ENCODE results near the gene INSYN2B. TPM values are rescaled to one million over a fixed set of nuclear protein-coding genes. Genes with fewer than 3 reads are reported as not detected.

INSYN2B gene
- total RNA-seq, 1 experiment from 2014 or later: 1.5 TPM

- no peaks in the 10 kb centered on the region for H3K79me2 ChIP-seq (ENCODE audit: low read length)
- no peak overlapping the region for H3K9ac ChIP-seq (ENCODE audit: low read length)
- TF ChIP-seq CTCF (conservative IDR thresholded peaks at IDR 0.05; ENCODE audit: low read depth, low read length) (no peak), EZH2phosphoT487 (IDR thresholded peaks at IDR 0.05; ENCODE audit: borderline replicate concordance, low read length) (no peak), EZH2 (IDR thresholded peaks at IDR 0.05; ENCODE audit: low read length, unreplicated experiment) (no peak)
- no peaks in the 10 kb centered on the region for H3K4me1 ChIP-seq (ENCODE audit: insufficient read depth, low read length)
- H2AFZ ChIP-seq (ENCODE audit: low read length): no peak overlapping the region
- no peaks in the 10 kb centered on the region for H4K20me1 ChIP-seq (ENCODE audit: low read length)
- DNase-seq: peak; percentile 12
- ChIA-PET CTCF (no interaction called here), POLR2A (ENCODE audit: unreplicated experiment) (no interaction called here)
- no peaks in the 10 kb centered on the region for H3K27me3 ChIP-seq (ENCODE audit: low read length)
- H3F3A ChIP-seq (ENCODE audit: low read length, unreplicated experiment): no peaks in the 10 kb centered on the region
- no peak overlapping the region for H3K4me3 ChIP-seq (ENCODE audit: low read length)
- no peaks in the 10 kb centered on the region for H3K9me3 ChIP-seq (ENCODE audit: low read length)
- intact Hi-C loops (cut with micrococcal nuclease): loop anchor here (5.0 to 10.0 kb wide), 2 partner anchors 164 to 208 kb away; no protein-coding TSS in a partner anchor
- no TSS peak for BruUV-seq (replicated peaks)
- H3K9me2 ChIP-seq (replicated peaks; ENCODE audit: low read length): no peaks in the 10 kb centered on the region
- H3K27ac ChIP-seq (ENCODE audit: low read length): no peak overlapping the region
- H3K4me2 ChIP-seq (ENCODE audit: low read length): no peak overlapping the region
- no peaks in the 10 kb centered on the region for H3K36me3 ChIP-seq (ENCODE audit: low read depth, low read length)
- no peak for ATAC-seq
Measured at GRCh38 chr5:169910393-169910792, 69.9 kb downstream of the INSYN2B start.

DNA sequence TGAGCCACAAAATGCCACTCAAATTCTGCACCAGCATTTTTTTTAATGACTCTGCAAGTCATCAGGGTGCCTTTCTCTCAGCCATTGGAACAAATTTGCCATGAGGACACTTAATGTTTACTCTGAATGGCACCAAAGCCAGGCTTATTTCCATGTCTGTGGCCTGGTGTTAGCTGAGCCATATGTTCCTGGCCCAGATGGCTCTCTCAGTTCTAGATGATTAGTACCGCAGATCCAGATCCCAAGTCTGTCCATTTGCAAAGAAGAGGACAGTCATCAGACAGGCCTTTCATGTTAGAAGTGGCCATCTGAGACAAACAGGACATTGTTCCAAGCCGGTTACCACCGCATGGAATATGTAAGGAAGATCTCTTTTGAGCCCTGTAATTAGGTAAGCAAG lies 70.3 kb downstream of the INSYN2B start:
- ATAC-seq (no peak), DNase-seq (no peak)
- ChIA-PET POLR2A (ENCODE audit: unreplicated experiment) (no interaction called here), CTCF (no interaction called here)
- no peaks in the 10 kb centered on the region for H3F3A ChIP-seq (ENCODE audit: low read length, unreplicated experiment)
- H3K9me2 ChIP-seq (replicated peaks; ENCODE audit: low read length): no peaks in the 10 kb centered on the region
- H3K36me3 ChIP-seq (ENCODE audit: low read depth, low read length): no peaks in the 10 kb centered on the region
- no peaks in the 10 kb centered on the region for H3K9me3 ChIP-seq (ENCODE audit: low read length)
- H3K79me2 ChIP-seq (ENCODE audit: low read length): no peaks in the 10 kb centered on the region
- H2AFZ ChIP-seq (ENCODE audit: low read length): no peak overlapping the region
- no peak overlapping the region for H3K27ac ChIP-seq (ENCODE audit: low read length)
- no peaks in the 10 kb centered on the region for H4K20me1 ChIP-seq (ENCODE audit: low read length)
- no peak overlapping the region for H3K9ac ChIP-seq (ENCODE audit: low read length)
- no peaks in the 10 kb centered on the region for H3K4me1 ChIP-seq (ENCODE audit: insufficient read depth, low read length)
- TF ChIP-seq EZH2phosphoT487 (IDR thresholded peaks at IDR 0.05; ENCODE audit: borderline replicate concordance, low read length): no peak
- TF ChIP-seq EZH2 (IDR thresholded peaks at IDR 0.05; ENCODE audit: low read length, unreplicated experiment): no peak
- TF ChIP-seq CTCF (conservative IDR thresholded peaks at IDR 0.05; ENCODE audit: low read depth, low read length): no peak
- intact Hi-C loops (cut with micrococcal nuclease): loop anchor here (5.0 to 10.0 kb wide), 2 partner anchors 165 to 208 kb away; no protein-coding TSS in a partner anchor
- no peak overlapping the region for H3K4me2 ChIP-seq (ENCODE audit: low read length)
- no peaks in the 10 kb centered on the region for H3K27me3 ChIP-seq (ENCODE audit: low read length)
- no TSS peak for BruUV-seq (replicated peaks)
- H3K4me3 ChIP-seq (ENCODE audit: low read length): no peak overlapping the region

- Histone ChIP-seq H4K20me1 (ENCODE audit: low read length) (no peaks in the 10 kb centered on the region), H2AFZ (ENCODE audit: low read length) (no peak overlapping the region), H3K4me1 (ENCODE audit: insufficient read depth, low read length) (no peaks in the 10 kb centered on the region), H3K27me3 (ENCODE audit: low read length) (no peaks in the 10 kb centered on the region), H3K9me3 (ENCODE audit: low read length) (no peaks in the 10 kb centered on the region), H3K36me3 (ENCODE audit: low read depth, low read length) (no peaks in the 10 kb centered on the region), H3K4me3 (ENCODE audit: low read length) (no peak overlapping the region), H3K4me2 (ENCODE audit: low read length) (no peak overlapping the region), H3K79me2 (ENCODE audit: low read length) (no peaks in the 10 kb centered on the region), H3K9me2 (replicated peaks; ENCODE audit: low read length) (no peaks in the 10 kb centered on the region), H3F3A (ENCODE audit: low read length, unreplicated experiment) (no peaks in the 10 kb centered on the region), H3K27ac (ENCODE audit: low read length) (no peak overlapping the region), H3K9ac (ENCODE audit: low read length) (no peak overlapping the region)
- DNase-seq (no peak), ATAC-seq (no peak)
- POLR2A ChIA-PET (ENCODE audit: unreplicated experiment): no interaction called here
- CTCF ChIA-PET: no interaction called here
- intact Hi-C loops (cut with micrococcal nuclease): no loop called here
- BruUV-seq (replicated peaks): no TSS peak
- no peak for TF ChIP-seq CTCF (conservative IDR thresholded peaks at IDR 0.05; ENCODE audit: low read depth, low read length)
Measured at GRCh38 chr5:169908864-169909263, 71.4 kb downstream of the INSYN2B start.
